K562 (cell line): ENCODE results near the gene SRSF11. TPM values are rescaled to one million over a fixed set of nuclear protein-coding genes. Genes with fewer than 3 reads are reported as not detected.

Experiments
- ATF2 ChIP-seq: sonication (generic); formaldehyde crosslinking; IDR thresholded peaks from 2 replicates; pipeline ENCODE4 v1.8.1; 2022; ENCODE audit warnings: missing genetic modification reagents
- CAMTA2 ChIP-seq: fragments of 250-450 bp; sonication (Bioruptor Pico); conservative IDR thresholded peaks from 2 replicates; pipeline ENCODE4 v1.5.1; 2022
- ILK ChIP-seq: fragments of 450-650 bp; IDR thresholded peaks from 2 replicates; pipeline ENCODE4 v1.6.1; 2016; ENCODE audit warnings: missing genetic modification characterization, low read depth, mild to moderate bottlenecking, missing compliant biosample characterization, moderate library complexity, borderline replicate concordance
- MAFK ChIP-seq: IDR thresholded peaks from 2 replicates; pipeline ENCODE4 v1.6.1; 2011; ENCODE audit warnings: low read length, improper control_type of control experiment
- NCOA1 ChIP-seq: fragments of 450-650 bp; IDR thresholded peaks from 2 replicates; pipeline ENCODE4 v1.6.1; 2016; ENCODE audit warnings: low read depth
- SMAD1 ChIP-seq: fragments of 150-350 bp; IDR thresholded peaks from 2 replicates; pipeline ENCODE4 v1.6.1; 2014; ENCODE audit warnings: low read length, low read depth; ENCODE audit not compliant: partially characterized antibody
- SMARCE1 ChIP-seq: fragments of 450-650 bp; IDR thresholded peaks from 2 replicates; pipeline ENCODE4 v1.7.1; 2016; ENCODE audit warnings: mild to moderate bottlenecking
- TAL1 ChIP-seq: fragments of 450-650 bp; IDR thresholded peaks from 2 replicates; pipeline ENCODE4 v1.6.1; 2016; ENCODE audit warnings: mild to moderate bottlenecking
- TCF3 ChIP-seq: sonication (generic); formaldehyde crosslinking; IDR thresholded peaks from 2 replicates; pipeline ENCODE4 v1.4.0; 2020; ENCODE audit warnings: mild to moderate bottlenecking, missing genetic modification reagents
- XRCC4 ChIP-seq: IDR thresholded peaks from one replicate; pipeline ENCODE4 v1.6.1; 2011; ENCODE audit not compliant: insufficient read depth, insufficient read length; ENCODE audit errors: extremely low read depth
- ZBTB26 ChIP-seq: fragments of 450-650 bp; formaldehyde crosslinking; IDR thresholded peaks from 2 replicates; pipeline ENCODE4 v1.4.0; 2022; ENCODE audit warnings: missing genetic modification characterization
- ZC3H4 ChIP-seq: sonication (generic); formaldehyde crosslinking; IDR thresholded peaks from 2 replicates; pipeline ENCODE4 v1.9.0; 2021; ENCODE audit warnings: missing genetic modification reagents, borderline replicate concordance
- ZFP30 ChIP-seq: fragments of 250-450 bp; sonication (Bioruptor Pico); IDR thresholded peaks from 2 replicates; pipeline ENCODE4 v1.8.0; 2022; ENCODE audit warnings: moderate library complexity, mild to moderate bottlenecking, inconsistent platforms, borderline replicate concordance
- ZKSCAN8 ChIP-seq: fragments of 200-800 bp; sonication (Bioruptor generic); IDR thresholded peaks from 2 replicates; pipeline ENCODE4 v1.6.1; 2016; ENCODE audit warnings: missing genetic modification characterization, missing compliant biosample characterization
- ZNF174 ChIP-seq: fragments of 250-450 bp; sonication (Bioruptor Pico); IDR thresholded peaks from 2 replicates; pipeline ENCODE4 v1.4.0; 2020; ENCODE audit warnings: mild to moderate bottlenecking
- ZNF583 ChIP-seq: fragments of 250-450 bp; sonication (Bioruptor Pico); IDR thresholded peaks from 2 replicates; pipeline ENCODE4 v1.4.0; 2020
- ZNF592 ChIP-seq: fragments of 450-650 bp; IDR thresholded peaks from 2 replicates; pipeline ENCODE4 v1.6.1; 2017; ENCODE audit warnings: antibody characterized with exemption, mild to moderate bottlenecking
- polyA plus RNA-seq, 8 experiments: library from polyadenylated mRNA; depleted of rRNA in 4 of 8; stranded (reverse) in 5 of 8; unstranded in 3 of 8; fragments of >200 nt; fragmentation: Nextera tagmentation in 2 of 8; fragmentation: Illumina TruSeq in 1 of 8; extraction: Ambion mirVana in 2 of 8; extraction: Trizol in 1 of 8; gene quantifications; 2 replicates each; pipeline versions ENCODE4 v1.2.1 to v1.2.3, GENCODE V29; 2011 to 2014; ENCODE audit warnings: inconsistent platforms in 1 of 8, missing spikeins in 1 of 8
- total RNA-seq, 7 experiments: library from RNA; depleted of rRNA in 6 of 7; stranded (reverse); fragments of >200 nt in 6 of 7; fragmentation: Illumina TruSeq in 2 of 7; extraction: Trizol in 2 of 7; gene quantifications; 2 replicates each; pipeline versions ENCODE4 v1.2.1 to v1.2.3, GENCODE V29; 2011 to 2021; ENCODE audit warnings: low replicate concordance in 1 of 7
- TF ChIP-seq, protein P1 (sequence below): IDR thresholded peaks from 3 replicates; pipeline ENCODE4 v1.6.1; 2011; ENCODE audit warnings: borderline replicate concordance, mild to moderate bottlenecking; ENCODE audit not compliant: insufficient read length, insufficient read depth
- TF ChIP-seq, protein P2 (sequence below): sonication (generic); formaldehyde crosslinking; IDR thresholded peaks from 2 replicates; pipeline ENCODE4 v1.8.0; 2022; ENCODE audit warnings: mild to moderate bottlenecking, missing genetic modification reagents

Gene SRSF11
- total and polyA plus RNA-seq, 9 of the 15 experiments (the other 6 are each of a cell fraction or from before 2014, with no cell fraction given), result 76.9 to 418 (median 190) TPM

- TF ChIP-seq ZC3H4 (no peak), NCOA1 (peak; percentile 15; the same call in 1 of the 2 replicates), CAMTA2 (CRISPR knock-in tag) (no peak), TCF3 (CRISPR knock-in tag) (peak; percentile 33; the same call in 1 of the 2 replicates), ZBTB26 (CRISPR knock-in tag) (no peak), ZNF592 (no peak), TAL1 (no peak), ZNF174 (CRISPR knock-in tag) (no peak), ZNF583 (CRISPR knock-in tag) (no peak), ZKSCAN8 (CRISPR knock-in tag) (no peak), ILK (no peak), XRCC4 (no peak), ZFP30 (CRISPR knock-in tag) (no peak), MAFK (no peak), SMAD1 (no peak), SMARCE1 (peak; percentile 26; the same call in 1 of the 2 replicates), ATF2 (CRISPR knock-in tag) (no peak)
- TF ChIP-seq, protein P1, sequence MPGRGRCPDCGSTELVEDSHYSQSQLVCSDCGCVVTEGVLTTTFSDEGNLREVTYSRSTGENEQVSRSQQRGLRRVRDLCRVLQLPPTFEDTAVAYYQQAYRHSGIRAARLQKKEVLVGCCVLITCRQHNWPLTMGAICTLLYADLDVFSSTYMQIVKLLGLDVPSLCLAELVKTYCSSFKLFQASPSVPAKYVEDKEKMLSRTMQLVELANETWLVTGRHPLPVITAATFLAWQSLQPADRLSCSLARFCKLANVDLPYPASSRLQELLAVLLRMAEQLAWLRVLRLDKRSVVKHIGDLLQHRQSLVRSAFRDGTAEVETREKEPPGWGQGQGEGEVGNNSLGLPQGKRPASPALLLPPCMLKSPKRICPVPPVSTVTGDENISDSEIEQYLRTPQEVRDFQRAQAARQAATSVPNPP, result no peak
- TF ChIP-seq, protein P2, sequence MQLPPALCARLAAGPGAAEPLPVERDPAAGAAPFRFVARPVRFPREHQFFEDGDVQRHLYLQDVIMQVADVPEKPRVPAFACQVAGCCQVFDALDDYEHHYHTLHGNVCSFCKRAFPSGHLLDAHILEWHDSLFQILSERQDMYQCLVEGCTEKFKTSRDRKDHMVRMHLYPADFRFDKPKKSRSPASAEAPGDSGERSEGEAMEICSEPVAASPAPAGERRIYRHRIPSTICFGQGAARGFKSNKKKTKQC (CRISPR knock-in tag), result no peak; the same call in 1 of the 2 replicates
Measured at GRCh38 chr1:70221238-70222121, at the start of gene SRSF11 (continued).
